HepG2 (cell line): Measurements from ENCODE around the gene PROM2. TPM values are rescaled to one million over a fixed set of nuclear protein-coding genes. Genes with fewer than 3 reads are reported as not detected.

ENCODE experiments used
- ATAC-seq: fragments of 200-7000 bp; cut with Tn5 transposase; 3 replicates; pipeline ENCODE4 v1.9.1; 2020; ENCODE audit warnings: mild to moderate bottlenecking, moderate library complexity
- BruUV-seq: library from RNA; stranded (reverse); fragments of 400-500 nt; replicated peaks from 2 replicates; lab custom pipeline; 2021; lab: Mats Ljungman, UMichigan
- CTCF ChIA-PET: fragments of 300-600 bp; formaldehyde crosslinking; extraction: SDS; loops from one replicate; lab custom pipeline; 2021; ENCODE audit warnings: low total read pairs, inconsistent platforms, low intra/inter-chr PET ratio; lab: Yijun Ruan, JAX
- POLR2A ChIA-PET: fragments of 350-600 bp; sonication (Branson Sonifier 250); formaldehyde crosslinking; loops from one replicate; lab custom pipeline; 2020; ENCODE audit warnings: antibody characterized with exemption, inconsistent platforms; lab: Yijun Ruan, JAX
- DNase-seq: peaks from one replicate; pipeline ENCODE4 v3.0.0-alpha.2; 2015; ENCODE audit warnings: low spot score
- FAIRE-seq: peaks from 3 replicates; lab custom pipeline; 2011; peaks lifted over from hg19 to GRCh38; lab: Jason Lieb, UNC
- H2AFZ ChIP-seq: one replicate; pipeline ENCODE4 v1.6.1; 2011; ENCODE audit warnings: low read length, inconsistent platforms
- H3K27ac ChIP-seq: fragments of 300-600 bp; 3 replicates; pipeline ENCODE4 v1.8.0; 2011; ENCODE audit warnings: mixed run types, mild to moderate bottlenecking, mixed read lengths, low read length, inconsistent platforms; ENCODE audit not compliant: insufficient read depth; ENCODE audit errors: extremely low read length
- H3K27me3 ChIP-seq, 2 experiments: fragments of 200-600 bp in 1 of 2; 2 replicates in 1 of 2; 3 replicates in 1 of 2; pipeline versions ENCODE4 v1.6.0 to v1.8.0; 2011; ENCODE audit warnings: low read length in 2 of 2, mild to moderate bottlenecking in 2 of 2, moderate library complexity in 2 of 2, inconsistent platforms in 1 of 2; ENCODE audit not compliant: insufficient read depth in 2 of 2, control insufficient read depth in 1 of 2
- H3K36me3 ChIP-seq, 2 experiments: fragments of 200-600 bp in 1 of 2; replicated peaks in 1 of 2; 2 replicates in 1 of 2; 3 replicates in 1 of 2; pipeline versions ENCODE4 v1.5.1 to v1.8.0; 2011; ENCODE audit warnings: low read length in 2 of 2, inconsistent platforms in 1 of 2; ENCODE audit not compliant: insufficient read depth in 2 of 2, control insufficient read depth in 1 of 2
- H3K4me1 ChIP-seq: 2 replicates; pipeline ENCODE4 v1.5.1; 2012; ENCODE audit warnings: low read length, inconsistent platforms; ENCODE audit not compliant: insufficient read depth
- H3K4me2 ChIP-seq: 2 replicates; pipeline ENCODE4 v1.6.0; 2011; ENCODE audit warnings: low read depth, low read length, inconsistent platforms
- H3K4me3 ChIP-seq, 3 experiments: fragments of 200-600 bp in 1 of 3; sonication (generic), shearing (Covaris generic) in 1 of 3; replicated peaks in 1 of 3; 2 replicates each; pipeline ENCODE4 v1.5.1; 2011 to 2016; ENCODE audit warnings: low read length in 3 of 3, inconsistent platforms in 2 of 3, low read depth in 2 of 3, mild to moderate bottlenecking in 2 of 3, control low read depth in 1 of 3, mixed read lengths in 1 of 3; ENCODE audit not compliant: insufficient read depth in 1 of 3
- H3K79me2 ChIP-seq: one replicate; pipeline ENCODE4 v1.6.1; 2011; ENCODE audit warnings: low read length, inconsistent platforms; ENCODE audit not compliant: insufficient read depth
- H3K9ac ChIP-seq: 2 replicates; pipeline ENCODE4 v1.6.0; 2011; ENCODE audit warnings: mild to moderate bottlenecking, low read depth, low read length, inconsistent platforms; ENCODE audit not compliant: insufficient read depth
- H3K9me3 ChIP-seq: 2 replicates; pipeline ENCODE4 v1.5.1; 2012; ENCODE audit warnings: mild to moderate bottlenecking, low read length
- H4K20me1 ChIP-seq: 2 replicates; pipeline ENCODE4 v1.6.0; 2011; ENCODE audit warnings: inconsistent platforms, mild to moderate bottlenecking, low read length, moderate library complexity; ENCODE audit not compliant: insufficient read depth
- EED ChIP-seq: sonication (generic); formaldehyde crosslinking; IDR thresholded peaks from 2 replicates; pipeline ENCODE4 v1.5.0; 2020; ENCODE audit warnings: mild to moderate bottlenecking, missing genetic modification reagents
- SMC3 ChIP-seq: IDR thresholded peaks from 2 replicates; pipeline ENCODE4 v1.6.1; 2011; ENCODE audit warnings: low read length, improper control_type of control experiment
- STAG1 ChIP-seq: sonication (generic); formaldehyde crosslinking; IDR thresholded peaks from 2 replicates; pipeline ENCODE4 v1.4.0; 2020; ENCODE audit warnings: missing genetic modification reagents
- XRCC5 ChIP-seq: fragments of 200-400 bp; formaldehyde crosslinking; optimal IDR thresholded peaks from 2 replicates; pipeline ENCODE3; 2017; ENCODE audit warnings: mild to moderate bottlenecking, low read length
- WGBS: methylation state at CpG from one replicate; pipeline ENCODE4 v1.1.6; 2017; ENCODE audit warnings: low lambda C conversion rate; 5-methylcytosine and 5-hydroxymethylcytosine counted together
- in situ Hi-C: cut with HindIII; loops from 2 replicates; pipeline ENCODE4 v1.10.0; 2017; ENCODE audit warnings: low pct_unique_long_range_greater_than_20kb; ENCODE audit not compliant: extremely low pct_ligation_motif_present
- intact Hi-C: fragments of 100-400 bp; cut with micrococcal nuclease; formaldehyde crosslinking; loops from one replicate; pipeline ENCODE4 v1.10.0; 2022; ENCODE audit not compliant: unreplicated experiment
- polyA plus RNA-seq, 8 experiments: library from polyadenylated mRNA; depleted of rRNA in 3 of 8; stranded (reverse) in 7 of 8; unstranded in 1 of 8; fragments of >200 nt; fragmentation: Illumina TruSeq in 4 of 8; extraction: Trizol in 4 of 8; gene quantifications; 2 replicates each; pipeline versions ENCODE4 v1.2.1 to v1.2.3, GENCODE V29; 2011 to 2016; ENCODE audit warnings: low read depth in 4 of 8, missing spikeins in 1 of 8, mixed read lengths in 1 of 8; ENCODE audit not compliant: insufficient read depth in 1 of 8
- total RNA-seq, 5 experiments: library from RNA; depleted of rRNA; stranded (reverse); fragments of >200 nt; fragmentation: Illumina TruSeq; extraction: Trizol; gene quantifications; 2 replicates each; pipeline ENCODE4 v1.2.3, GENCODE V29; 2016; ENCODE audit warnings: low read depth in 1 of 5
- TF ChIP-seq, protein P1 (sequence below): sonication (generic); formaldehyde crosslinking; IDR thresholded peaks from 2 replicates; pipeline ENCODE4 v1.5.1; 2020; ENCODE audit warnings: mild to moderate bottlenecking, missing genetic modification reagents, moderate library complexity
- TF ChIP-seq, protein P2 (sequence below): sonication (generic); formaldehyde crosslinking; IDR thresholded peaks from 2 replicates; pipeline ENCODE4 v1.4.0; 2020; ENCODE audit warnings: low read depth, mild to moderate bottlenecking, missing genetic modification reagents
- TF ChIP-seq, protein P3 (sequence below): sonication (generic); formaldehyde crosslinking; IDR thresholded peaks from 2 replicates; pipeline ENCODE4 v1.5.0; 2020; ENCODE audit warnings: mild to moderate bottlenecking, missing genetic modification reagents, moderate library complexity
- TF ChIP-seq, protein P4 (sequence below): IDR thresholded peaks from 2 replicates; pipeline ENCODE4 v1.6.1; 2018; ENCODE audit warnings: missing genetic modification reagents, mild to moderate bottlenecking, missing compliant biosample characterization
- TF ChIP-seq, protein P5 (sequence below): IDR thresholded peaks from 2 replicates; pipeline ENCODE4 v1.6.1; 2016; ENCODE audit warnings: mild to moderate bottlenecking, missing biosample characterization, missing genetic modification reagents
- TF ChIP-seq, protein P6 (sequence below): sonication (generic); formaldehyde crosslinking; IDR thresholded peaks from 2 replicates; pipeline ENCODE4 v1.9.0; 2022; ENCODE audit warnings: missing genetic modification reagents, mild to moderate bottlenecking, borderline replicate concordance

PROM2 gene
- total and polyA plus RNA-seq, 2 of the 13 experiments (the other 11 are each of a cell fraction or from before 2014, with no cell fraction given), result not detected

DNA sequence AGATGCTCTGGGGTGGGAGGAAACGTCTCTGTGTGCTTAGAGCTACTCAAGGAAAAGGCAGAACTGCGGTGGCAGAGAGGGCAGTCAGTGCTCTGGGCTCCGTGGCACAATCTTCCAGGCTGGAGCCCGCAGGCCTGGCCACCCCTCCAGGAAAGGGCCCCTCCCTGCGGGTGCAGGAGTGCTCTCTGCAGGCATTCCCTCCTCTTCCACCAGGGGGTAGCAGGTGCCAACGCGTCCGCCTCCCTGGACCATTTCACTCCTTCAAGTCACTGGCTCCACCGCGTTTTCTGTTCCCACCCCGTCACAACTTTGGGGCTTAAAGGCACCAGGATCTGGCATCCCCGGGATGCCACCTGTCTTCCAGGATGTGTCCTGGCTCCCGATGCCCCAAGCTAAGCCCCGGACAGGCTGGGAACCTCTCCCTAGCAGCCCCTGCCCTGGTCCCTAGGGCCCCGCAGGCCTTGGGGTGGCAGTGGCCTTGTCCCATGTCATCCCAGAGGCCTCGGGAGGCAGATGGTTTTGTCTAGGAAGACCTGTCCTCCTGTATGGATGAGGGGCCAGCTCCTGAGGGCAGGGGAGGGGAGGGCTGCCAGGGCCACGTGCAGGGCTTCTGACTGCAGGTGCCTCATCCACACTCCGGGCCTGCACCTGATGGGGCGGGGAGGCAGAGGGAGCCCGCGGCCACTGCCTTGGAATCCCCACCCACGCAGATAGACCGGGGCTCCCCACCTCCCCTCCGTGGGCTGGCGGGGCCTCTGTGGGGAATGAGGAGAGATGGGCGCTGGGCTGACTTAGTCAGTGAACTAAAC lies 49.3 kb downstream of the PROM2 start:
- Histone ChIP-seq H3K9ac (no peak overlapping the region), H3K36me3 (no peaks in the 10 kb centered on the region), H3K4me1 (no peaks in the 10 kb centered on the region), H3K79me2 (no peaks in the 10 kb centered on the region), H2AFZ (no peak overlapping the region), H3K27ac (no peak overlapping the region), H3K27me3 (peaks cover 4 to 38% of the 10 kb centered on the region in 2 experiments; a peak in 4 of 5 replicates), H3K4me3 (no peak overlapping the region), H3K4me2 (no peak overlapping the region), H3K9me3 (no peaks in the 10 kb centered on the region), H4K20me1 (no peaks in the 10 kb centered on the region; the same call in 1 of the 2 replicates)
- FAIRE-seq, result peak; percentile 18
- peak; percentile 25 for DNase-seq
- POLR2A ChIA-PET, result no interaction called here
- intact Hi-C loops (loop anchor here (1.0 kb wide), 1 partner anchor 21 kb away; no protein-coding TSS in a partner anchor), in situ Hi-C loops (no loop called here)
- peak; percentile 87 for ATAC-seq
- no TSS peak for BruUV-seq
- WGBS, result 19% methylated on average over 18 of the region's 26 CpGs
- CTCF ChIA-PET, result interaction anchor here (1.2 kb wide), 1 partner anchor 405 kb away, joined by 3 read pairs; no protein-coding TSS in a partner anchor
- TF ChIP-seq, protein P1, sequence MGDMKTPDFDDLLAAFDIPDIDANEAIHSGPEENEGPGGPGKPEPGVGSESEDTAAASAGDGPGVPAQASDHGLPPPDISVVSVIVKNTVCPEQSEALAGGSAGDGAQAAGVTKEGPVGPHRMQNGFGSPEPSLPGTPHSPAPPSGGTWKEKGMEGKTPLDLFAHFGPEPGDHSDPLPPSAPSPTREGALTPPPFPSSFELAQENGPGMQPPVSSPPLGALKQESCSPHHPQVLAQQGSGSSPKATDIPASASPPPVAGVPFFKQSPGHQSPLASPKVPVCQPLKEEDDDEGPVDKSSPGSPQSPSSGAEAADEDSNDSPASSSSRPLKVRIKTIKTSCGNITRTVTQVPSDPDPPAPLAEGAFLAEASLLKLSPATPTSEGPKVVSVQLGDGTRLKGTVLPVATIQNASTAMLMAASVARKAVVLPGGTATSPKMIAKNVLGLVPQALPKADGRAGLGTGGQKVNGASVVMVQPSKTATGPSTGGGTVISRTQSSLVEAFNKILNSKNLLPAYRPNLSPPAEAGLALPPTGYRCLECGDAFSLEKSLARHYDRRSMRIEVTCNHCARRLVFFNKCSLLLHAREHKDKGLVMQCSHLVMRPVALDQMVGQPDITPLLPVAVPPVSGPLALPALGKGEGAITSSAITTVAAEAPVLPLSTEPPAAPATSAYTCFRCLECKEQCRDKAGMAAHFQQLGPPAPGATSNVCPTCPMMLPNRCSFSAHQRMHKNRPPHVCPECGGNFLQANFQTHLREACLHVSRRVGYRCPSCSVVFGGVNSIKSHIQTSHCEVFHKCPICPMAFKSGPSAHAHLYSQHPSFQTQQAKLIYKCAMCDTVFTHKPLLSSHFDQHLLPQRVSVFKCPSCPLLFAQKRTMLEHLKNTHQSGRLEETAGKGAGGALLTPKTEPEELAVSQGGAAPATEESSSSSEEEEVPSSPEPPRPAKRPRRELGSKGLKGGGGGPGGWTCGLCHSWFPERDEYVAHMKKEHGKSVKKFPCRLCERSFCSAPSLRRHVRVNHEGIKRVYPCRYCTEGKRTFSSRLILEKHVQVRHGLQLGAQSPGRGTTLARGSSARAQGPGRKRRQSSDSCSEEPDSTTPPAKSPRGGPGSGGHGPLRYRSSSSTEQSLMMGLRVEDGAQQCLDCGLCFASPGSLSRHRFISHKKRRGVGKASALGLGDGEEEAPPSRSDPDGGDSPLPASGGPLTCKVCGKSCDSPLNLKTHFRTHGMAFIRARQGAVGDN (CRISPR knock-in tag), result peak; percentile 25; the same call in 1 of the 2 replicates
- TF ChIP-seq SMC3 (peak; percentile 9; the same call in 1 of the 2 replicates), XRCC5 (peak; percentile 80), STAG1 (CRISPR knock-in tag) (peak; percentile 61), EED (CRISPR knock-in tag) (0 out of 2 replicates have a peak, but pooled peaks have one; percentile 16)
- TF ChIP-seq, protein P2, sequence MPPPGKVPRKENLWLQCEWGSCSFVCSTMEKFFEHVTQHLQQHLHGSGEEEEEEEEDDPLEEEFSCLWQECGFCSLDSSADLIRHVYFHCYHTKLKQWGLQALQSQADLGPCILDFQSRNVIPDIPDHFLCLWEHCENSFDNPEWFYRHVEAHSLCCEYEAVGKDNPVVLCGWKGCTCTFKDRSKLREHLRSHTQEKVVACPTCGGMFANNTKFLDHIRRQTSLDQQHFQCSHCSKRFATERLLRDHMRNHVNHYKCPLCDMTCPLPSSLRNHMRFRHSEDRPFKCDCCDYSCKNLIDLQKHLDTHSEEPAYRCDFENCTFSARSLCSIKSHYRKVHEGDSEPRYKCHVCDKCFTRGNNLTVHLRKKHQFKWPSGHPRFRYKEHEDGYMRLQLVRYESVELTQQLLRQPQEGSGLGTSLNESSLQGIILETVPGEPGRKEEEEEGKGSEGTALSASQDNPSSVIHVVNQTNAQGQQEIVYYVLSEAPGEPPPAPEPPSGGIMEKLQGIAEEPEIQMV (CRISPR knock-in tag), result 0 out of 2 replicates have a peak, but pooled peaks have one; percentile 50
- TF ChIP-seq, protein P3, sequence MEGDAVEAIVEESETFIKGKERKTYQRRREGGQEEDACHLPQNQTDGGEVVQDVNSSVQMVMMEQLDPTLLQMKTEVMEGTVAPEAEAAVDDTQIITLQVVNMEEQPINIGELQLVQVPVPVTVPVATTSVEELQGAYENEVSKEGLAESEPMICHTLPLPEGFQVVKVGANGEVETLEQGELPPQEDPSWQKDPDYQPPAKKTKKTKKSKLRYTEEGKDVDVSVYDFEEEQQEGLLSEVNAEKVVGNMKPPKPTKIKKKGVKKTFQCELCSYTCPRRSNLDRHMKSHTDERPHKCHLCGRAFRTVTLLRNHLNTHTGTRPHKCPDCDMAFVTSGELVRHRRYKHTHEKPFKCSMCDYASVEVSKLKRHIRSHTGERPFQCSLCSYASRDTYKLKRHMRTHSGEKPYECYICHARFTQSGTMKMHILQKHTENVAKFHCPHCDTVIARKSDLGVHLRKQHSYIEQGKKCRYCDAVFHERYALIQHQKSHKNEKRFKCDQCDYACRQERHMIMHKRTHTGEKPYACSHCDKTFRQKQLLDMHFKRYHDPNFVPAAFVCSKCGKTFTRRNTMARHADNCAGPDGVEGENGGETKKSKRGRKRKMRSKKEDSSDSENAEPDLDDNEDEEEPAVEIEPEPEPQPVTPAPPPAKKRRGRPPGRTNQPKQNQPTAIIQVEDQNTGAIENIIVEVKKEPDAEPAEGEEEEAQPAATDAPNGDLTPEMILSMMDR (CRISPR knock-in tag), result peak; percentile 74
- TF ChIP-seq, protein P4, sequence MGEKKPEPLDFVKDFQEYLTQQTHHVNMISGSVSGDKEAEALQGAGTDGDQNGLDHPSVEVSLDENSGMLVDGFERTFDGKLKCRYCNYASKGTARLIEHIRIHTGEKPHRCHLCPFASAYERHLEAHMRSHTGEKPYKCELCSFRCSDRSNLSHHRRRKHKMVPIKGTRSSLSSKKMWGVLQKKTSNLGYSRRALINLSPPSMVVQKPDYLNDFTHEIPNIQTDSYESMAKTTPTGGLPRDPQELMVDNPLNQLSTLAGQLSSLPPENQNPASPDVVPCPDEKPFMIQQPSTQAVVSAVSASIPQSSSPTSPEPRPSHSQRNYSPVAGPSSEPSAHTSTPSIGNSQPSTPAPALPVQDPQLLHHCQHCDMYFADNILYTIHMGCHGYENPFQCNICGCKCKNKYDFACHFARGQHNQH, result 0 out of 2 replicates have a peak, but pooled peaks have one; percentile 26
- TF ChIP-seq, protein P5, sequence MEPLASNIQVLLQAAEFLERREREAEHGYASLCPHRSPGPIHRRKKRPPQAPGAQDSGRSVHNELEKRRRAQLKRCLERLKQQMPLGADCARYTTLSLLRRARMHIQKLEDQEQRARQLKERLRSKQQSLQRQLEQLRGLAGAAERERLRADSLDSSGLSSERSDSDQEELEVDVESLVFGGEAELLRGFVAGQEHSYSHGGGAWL (CRISPR knock-in tag), result 0 out of 2 replicates have a peak, but pooled peaks have one; percentile 0
- TF ChIP-seq, protein P6, sequence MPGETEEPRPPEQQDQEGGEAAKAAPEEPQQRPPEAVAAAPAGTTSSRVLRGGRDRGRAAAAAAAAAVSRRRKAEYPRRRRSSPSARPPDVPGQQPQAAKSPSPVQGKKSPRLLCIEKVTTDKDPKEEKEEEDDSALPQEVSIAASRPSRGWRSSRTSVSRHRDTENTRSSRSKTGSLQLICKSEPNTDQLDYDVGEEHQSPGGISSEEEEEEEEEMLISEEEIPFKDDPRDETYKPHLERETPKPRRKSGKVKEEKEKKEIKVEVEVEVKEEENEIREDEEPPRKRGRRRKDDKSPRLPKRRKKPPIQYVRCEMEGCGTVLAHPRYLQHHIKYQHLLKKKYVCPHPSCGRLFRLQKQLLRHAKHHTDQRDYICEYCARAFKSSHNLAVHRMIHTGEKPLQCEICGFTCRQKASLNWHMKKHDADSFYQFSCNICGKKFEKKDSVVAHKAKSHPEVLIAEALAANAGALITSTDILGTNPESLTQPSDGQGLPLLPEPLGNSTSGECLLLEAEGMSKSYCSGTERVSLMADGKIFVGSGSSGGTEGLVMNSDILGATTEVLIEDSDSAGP (CRISPR knock-in tag), result 0 out of 2 replicates have a peak, but pooled peaks have one; percentile 27
